IMR-90 (cell line): ENCODE data around the gene FAF1. TPM values are rescaled to one million over a fixed set of nuclear protein-coding genes. Genes with fewer than 3 reads are reported as not detected.
A peak's percentile ranks its signal among the peaks of the same experiment; 100 is the strongest.

Source experiments
- ATAC-seq: fragments of 200-7000 bp; cut with Tn5 transposase; 2 replicates; pipeline ENCODE4 v1.9.1; 2020; ENCODE audit warnings: low read depth, mild to moderate bottlenecking, moderate library complexity
- BruUV-seq: library from RNA; stranded (reverse); fragments of 400-500 nt; replicated peaks from 2 replicates; lab custom pipeline; 2021; lab: Mats Ljungman, UMichigan
- CTCF ChIA-PET: fragments of 300-600 bp; formaldehyde crosslinking; extraction: SDS; loops from one replicate; lab custom pipeline; 2021; ENCODE audit warnings: antibody characterized with exemption; lab: Yijun Ruan, JAX
- POLR2A ChIA-PET: fragments of 300-600 bp; sonication (Branson Sonifier 250); formaldehyde crosslinking; loops from one replicate; lab custom pipeline; 2022; ENCODE audit warnings: antibody characterized with exemption; ENCODE audit not compliant: unreplicated experiment; lab: Charles Lee
- DNase-seq: peaks from one replicate; pipeline ENCODE4 v3.0.0; 2013
- H2AFZ ChIP-seq: replicated peaks from 2 replicates; pipeline ENCODE3; 2013; ENCODE audit warnings: low read length, mild to moderate bottlenecking; ENCODE audit not compliant: poor library complexity
- H2AK5ac ChIP-seq: 2 replicates; pipeline ENCODE4 v1.6.1; 2013; ENCODE audit warnings: low read depth, low read length, inconsistent platforms
- H2AK9ac ChIP-seq: replicated peaks from 2 replicates; pipeline ENCODE3; 2013; ENCODE audit warnings: mild to moderate bottlenecking, low read depth, low read length, moderate library complexity; ENCODE audit not compliant: poor library complexity
- H2BK120ac ChIP-seq: 2 replicates; pipeline ENCODE4 v1.6.1; 2013; ENCODE audit warnings: low read depth, low read length, inconsistent platforms
- H2BK15ac ChIP-seq: 3 replicates; pipeline ENCODE4 v1.6.1; 2013; ENCODE audit warnings: low read depth, low read length, inconsistent platforms
- H2BK20ac ChIP-seq: 2 replicates; pipeline ENCODE4 v1.6.1; 2013; ENCODE audit warnings: low read depth, mild to moderate bottlenecking, inconsistent platforms, low read length, moderate library complexity
- H2BK5ac ChIP-seq: 2 replicates; pipeline ENCODE4 v1.6.1; 2013; ENCODE audit warnings: mild to moderate bottlenecking, low read depth, low read length, inconsistent platforms; ENCODE audit not compliant: poor library complexity, severe bottlenecking
- H3K14ac ChIP-seq: replicated peaks from 2 replicates; pipeline ENCODE4 v1.6.1; 2013; ENCODE audit warnings: low read depth, low read length, inconsistent platforms
- H3K18ac ChIP-seq: 2 replicates; pipeline ENCODE4 v1.6.1; 2013; ENCODE audit warnings: low read depth, low read length, control low read depth
- H3K23ac ChIP-seq: 2 replicates; pipeline ENCODE4 v1.6.1; 2013; ENCODE audit warnings: low read depth, low read length, inconsistent platforms
- H3K27ac ChIP-seq: 2 replicates; pipeline ENCODE4 v1.5.1; 2013; ENCODE audit warnings: mild to moderate bottlenecking, control low read depth, low read length; ENCODE audit not compliant: insufficient read depth
- H3K27me3 ChIP-seq: 2 replicates; pipeline ENCODE4 v1.6.1; 2013; ENCODE audit warnings: low read length; ENCODE audit not compliant: control insufficient read depth, insufficient read depth
- H3K36me3 ChIP-seq: 2 replicates; pipeline ENCODE4 v1.6.1; 2013; ENCODE audit warnings: low read length, mixed read lengths; ENCODE audit not compliant: control insufficient read depth, insufficient read depth
- H3K4ac ChIP-seq: 2 replicates; pipeline ENCODE4 v1.6.1; 2013; ENCODE audit warnings: low read depth, low read length, inconsistent platforms
- H3K4me1 ChIP-seq: 2 replicates; pipeline ENCODE4 v1.6.1; 2013; ENCODE audit warnings: low read length, mixed read lengths; ENCODE audit not compliant: control insufficient read depth, insufficient read depth
- H3K4me2 ChIP-seq: 2 replicates; pipeline ENCODE4 v1.6.1; 2013; ENCODE audit warnings: low read depth, mild to moderate bottlenecking, control low read depth, low read length, moderate library complexity
- H3K4me3 ChIP-seq: 2 replicates; pipeline ENCODE4 v1.5.1; 2013; ENCODE audit warnings: low read depth, mild to moderate bottlenecking, control low read depth, low read length, moderate library complexity; ENCODE audit not compliant: insufficient read depth
- H3K56ac ChIP-seq: 2 replicates; pipeline ENCODE4 v1.6.1; 2013; ENCODE audit warnings: low read length, inconsistent platforms; ENCODE audit not compliant: insufficient read depth; ENCODE audit errors: extremely low read depth
- H3K79me1 ChIP-seq, 2 experiments: 2 replicates each; pipeline ENCODE4 v1.6.1; 2013; ENCODE audit warnings: low read length in 2 of 2, inconsistent platforms in 1 of 2, low read depth in 1 of 2
- H3K9ac ChIP-seq: 2 replicates; pipeline ENCODE4 v1.6.1; 2013; ENCODE audit warnings: low read depth, low read length, control low read depth
- H3K9me1 ChIP-seq: 2 replicates; pipeline ENCODE4 v1.6.1; 2013; ENCODE audit warnings: low read length, inconsistent platforms; ENCODE audit not compliant: insufficient read depth
- H3K9me3 ChIP-seq: 2 replicates; pipeline ENCODE4 v1.6.1; 2013; ENCODE audit warnings: low read length; ENCODE audit not compliant: control insufficient read depth, insufficient read depth
- H4K20me1 ChIP-seq: 2 replicates; pipeline ENCODE4 v1.6.1; 2013; ENCODE audit warnings: low read length, inconsistent platforms; ENCODE audit not compliant: insufficient read depth
- H4K5ac ChIP-seq: 2 replicates; pipeline ENCODE4 v1.6.1; 2013; ENCODE audit warnings: mild to moderate bottlenecking, low read depth, low read length, control low read depth
- H4K8ac ChIP-seq, 2 experiments: 2 replicates each; pipeline ENCODE4 v1.6.1; 2013; ENCODE audit warnings: low read depth in 2 of 2, low read length in 2 of 2, control low read depth in 1 of 2, inconsistent platforms in 1 of 2
- H4K91ac ChIP-seq: 2 replicates; pipeline ENCODE4 v1.6.1; 2013; ENCODE audit warnings: low read depth, low read length, inconsistent platforms; ENCODE audit not compliant: insufficient read depth
- MAFK ChIP-seq: IDR thresholded peaks from 2 replicates; pipeline ENCODE4 v1.6.1; 2012; ENCODE audit warnings: low read depth, low read length, improper control_type of control experiment
- NFE2L2 ChIP-seq: fragments of 150-350 bp; IDR thresholded peaks from 2 replicates; pipeline ENCODE4 v1.6.1; 2016; ENCODE audit warnings: low read depth, mild to moderate bottlenecking, low read length
- dilution Hi-C: fragments of 300-500 bp; cut with HindIII; formaldehyde crosslinking; loops from one replicate; pipeline ENCODE4 v1.14.3; 2018; ENCODE audit warnings: low sequenced_read_pairs; ENCODE audit not compliant: unreplicated experiment
- in situ Hi-C: fragments of 300-500 bp; cut with MboI; formaldehyde crosslinking; loops from 3 replicates; pipeline ENCODE4 v1.14.3; 2019; ENCODE audit warnings: low sequenced_read_pairs, inconsistent platforms, mixed read lengths
- intact Hi-C: fragments of 100-400 bp; cut with micrococcal nuclease; formaldehyde crosslinking; loops from 2 replicates; pipeline ENCODE4 v1.10.0; 2022
- polyA plus RNA-seq, 3 experiments: library from polyadenylated mRNA; depleted of rRNA; stranded (reverse); fragments of >200 nt; gene quantifications; 2 replicates each; pipeline ENCODE4 v1.2.3, GENCODE V29; 2012; ENCODE audit warnings: low replicate concordance in 1 of 3
- total RNA-seq: library from RNA; depleted of rRNA; stranded (reverse); fragments of >200 nt; gene quantifications from 2 replicates; pipeline ENCODE4 v1.2.3, GENCODE V29; 2012

Gene FAF1
- total and polyA plus RNA-seq, 2 of the 4 experiments (the other 2 are of a cell fraction), result 18.8 to 72.9 TPM

DNA sequence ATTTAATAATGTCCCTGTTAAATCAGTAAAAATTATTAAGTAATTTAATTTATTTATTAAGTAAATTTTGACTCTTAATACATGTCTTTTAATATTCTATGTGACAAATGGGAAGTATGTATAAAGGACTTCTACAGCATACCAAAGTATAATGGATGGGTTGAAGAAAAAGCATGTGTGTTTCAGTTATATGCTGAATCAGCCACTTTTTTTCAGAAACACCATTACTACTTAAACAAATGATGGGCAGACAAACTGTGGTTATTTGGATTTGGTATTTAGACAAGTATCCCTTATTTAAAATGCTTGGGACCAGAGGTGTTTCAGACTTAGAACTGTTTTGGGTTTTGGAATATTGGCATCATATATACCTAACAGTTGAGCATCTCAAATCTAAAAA, 360.5 kb downstream of the FAF1 start:
- no peak overlapping the region for H3K4ac ChIP-seq
- 0 out of 2 replicates have a peak, but pooled peaks cover 4% of the 10 kb centered on the region for H3K9me1 ChIP-seq
- no peak for DNase-seq
- intact Hi-C loops, result no loop called here
- H4K91ac ChIP-seq, result no peak overlapping the region
- H4K5ac ChIP-seq, result no peak overlapping the region
- no peaks in the 10 kb centered on the region for H3K79me1 ChIP-seq
- ChIA-PET CTCF (no interaction called here), POLR2A (no interaction called here)
- H3K9ac ChIP-seq, result no peak overlapping the region
- H3K14ac ChIP-seq, result no peak overlapping the region
- no peak for ATAC-seq
- no peak overlapping the region for H3K4me2 ChIP-seq
- no peak overlapping the region for H3K18ac ChIP-seq
- no peaks in the 10 kb centered on the region for H3K36me3 ChIP-seq
- no peak overlapping the region for H2BK5ac ChIP-seq
- H2AK5ac ChIP-seq, result no peak overlapping the region
- no peak overlapping the region for H3K23ac ChIP-seq
- no peaks in the 10 kb centered on the region for H3K9me3 ChIP-seq
- no peak overlapping the region for H2AFZ ChIP-seq
- peaks cover 4% of the 10 kb centered on the region; the same call in 1 of the 2 replicates for H3K4me1 ChIP-seq
- no peak overlapping the region for H3K4me3 ChIP-seq
- H3K27ac ChIP-seq, result no peak overlapping the region
- no peak overlapping the region for H2BK15ac ChIP-seq
- H3K56ac ChIP-seq, result no peak overlapping the region
- TF ChIP-seq MAFK (peak; percentile 74), NFE2L2 (no peak)
- in situ Hi-C loops, result no loop called here
- no peaks in the 10 kb centered on the region for H3K27me3 ChIP-seq
- no peaks in the 10 kb centered on the region for H4K20me1 ChIP-seq
- H4K8ac ChIP-seq, result no peak overlapping the region
- H2BK120ac ChIP-seq, result no peak overlapping the region
- H2AK9ac ChIP-seq, result no peak overlapping the region
- dilution Hi-C loops, result no loop called here
- no TSS peak for BruUV-seq
- no peak overlapping the region for H2BK20ac ChIP-seq
